WTC11 (cell line): ENCODE results near the gene EDN2.

Source experiments
- CTCF ChIP-seq: fragments of 200-600 bp; IDR thresholded peaks from 2 replicates; pipeline ENCODE4 v1.8.0; 2022; ENCODE audit warnings: antibody characterized with exemption
- E2F4 ChIP-seq: sonication (generic); formaldehyde crosslinking; IDR thresholded peaks from 2 replicates; pipeline ENCODE4 v1.8.1; 2022; ENCODE audit warnings: low read depth, mild to moderate bottlenecking, moderate library complexity, missing genetic modification reagents, borderline replicate concordance
- ELF4 ChIP-seq: sonication (generic); formaldehyde crosslinking; IDR thresholded peaks from 2 replicates; pipeline ENCODE4 v1.8.1; 2022; ENCODE audit warnings: low read depth, mild to moderate bottlenecking, moderate library complexity, missing genetic modification reagents
- ETV6 ChIP-seq: sonication (generic); formaldehyde crosslinking; IDR thresholded peaks from 2 replicates; pipeline ENCODE4 v1.8.1; 2022; ENCODE audit warnings: mild to moderate bottlenecking, missing genetic modification reagents
- GABPB1 ChIP-seq: sonication (generic); formaldehyde crosslinking; IDR thresholded peaks from 2 replicates; pipeline ENCODE4 v1.8.1; 2023; ENCODE audit warnings: mild to moderate bottlenecking, missing genetic modification reagents
- PRRX2 ChIP-seq: fragments of 250-450 bp; sonication (Bioruptor Pico); IDR thresholded peaks from 2 replicates; pipeline ENCODE4 v1.8.0; 2021; ENCODE audit warnings: mild to moderate bottlenecking
- TF ChIP-seq, protein P1 (sequence below): sonication (generic); formaldehyde crosslinking; IDR thresholded peaks from 2 replicates; pipeline ENCODE4 v1.8.1; 2023; ENCODE audit warnings: mild to moderate bottlenecking, missing genetic modification reagents
- TF ChIP-seq, protein P2 (sequence below): sonication (generic); formaldehyde crosslinking; conservative IDR thresholded peaks from 2 replicates; pipeline ENCODE4 v1.8.1; 2022; ENCODE audit warnings: mild to moderate bottlenecking, missing genetic modification reagents

GRCh38 chr1:41461790-41462679 lies 22.4 kb downstream of the EDN2 start:
- no peak for TF ChIP-seq GABPB1 (CRISPR knock-in tag)
- no peak for TF ChIP-seq E2F4 (CRISPR knock-in tag)
- no peak for TF ChIP-seq CTCF
- TF ChIP-seq ELF4 = no peak
- no peak for TF ChIP-seq PRRX2 (CRISPR knock-in tag)
- TF ChIP-seq, protein P1, sequence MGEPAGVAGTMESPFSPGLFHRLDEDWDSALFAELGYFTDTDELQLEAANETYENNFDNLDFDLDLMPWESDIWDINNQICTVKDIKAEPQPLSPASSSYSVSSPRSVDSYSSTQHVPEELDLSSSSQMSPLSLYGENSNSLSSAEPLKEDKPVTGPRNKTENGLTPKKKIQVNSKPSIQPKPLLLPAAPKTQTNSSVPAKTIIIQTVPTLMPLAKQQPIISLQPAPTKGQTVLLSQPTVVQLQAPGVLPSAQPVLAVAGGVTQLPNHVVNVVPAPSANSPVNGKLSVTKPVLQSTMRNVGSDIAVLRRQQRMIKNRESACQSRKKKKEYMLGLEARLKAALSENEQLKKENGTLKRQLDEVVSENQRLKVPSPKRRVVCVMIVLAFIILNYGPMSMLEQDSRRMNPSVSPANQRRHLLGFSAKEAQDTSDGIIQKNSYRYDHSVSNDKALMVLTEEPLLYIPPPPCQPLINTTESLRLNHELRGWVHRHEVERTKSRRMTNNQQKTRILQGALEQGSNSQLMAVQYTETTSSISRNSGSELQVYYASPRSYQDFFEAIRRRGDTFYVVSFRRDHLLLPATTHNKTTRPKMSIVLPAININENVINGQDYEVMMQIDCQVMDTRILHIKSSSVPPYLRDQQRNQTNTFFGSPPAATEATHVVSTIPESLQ (CRISPR knock-in tag) = no peak
- TF ChIP-seq, protein P2, sequence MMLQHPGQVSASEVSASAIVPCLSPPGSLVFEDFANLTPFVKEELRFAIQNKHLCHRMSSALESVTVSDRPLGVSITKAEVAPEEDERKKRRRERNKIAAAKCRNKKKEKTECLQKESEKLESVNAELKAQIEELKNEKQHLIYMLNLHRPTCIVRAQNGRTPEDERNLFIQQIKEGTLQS (CRISPR knock-in tag) = no peak
- no peak for TF ChIP-seq ETV6 (CRISPR knock-in tag)
